OCI-LY3 (cell line): ENCODE results near the gene KCNIP4.

Experiments
- CTCF ChIP-seq: fragments of 200-600, 300-600 bp; sonication (generic); IDR thresholded peaks from 2 replicates; pipeline ENCODE4 v1.5.1; 2014; ENCODE audit warnings: antibody characterized with exemption, low read length, low read depth
- EZH2phosphoT487 ChIP-seq: fragments of 200-600 bp; shearing (Covaris generic); IDR thresholded peaks from 2 replicates; pipeline ENCODE4 v1.6.1; 2018; ENCODE audit warnings: antibody characterized with exemption, mixed run types, low read depth

- TF ChIP-seq CTCF = no peak
- no peak for TF ChIP-seq EZH2phosphoT487
Observed at GRCh38 chr4:21596521-21596920, 352.1 kb downstream of the KCNIP4 start.
